T-helper 1 cell treated with Interleukin-12 subunit alpha and Interleukin-12 subunit beta and Interleukin-4 antibody, amounts not matched to agents 30 ng/mL and 1 ng/mL, for 36 hours (primary cell): ENCODE results near the gene FOXD4L6. TPM values are rescaled to one million over a fixed set of nuclear protein-coding genes. Genes with fewer than 3 reads are reported as not detected.
"Not testable (repeated sequence)": the region's sequence is repeated elsewhere in the genome, so short reads cannot be mapped to it uniquely, and the experiment has no call there.

ENCODE experiments used
- intact Hi-C: fragments of 100-400 bp; cut with micrococcal nuclease; formaldehyde crosslinking; loops from one replicate; pipeline ENCODE4 v1.15.1; 2024
- total RNA-seq: library from RNA; stranded (reverse); gene quantifications from 2 replicates; pipeline ENCODE4 v1.2.3, GENCODE V29; 2022

The FOXD4L6 gene
- total RNA-seq, 1 donor from 2014 or later = not detected

DNA sequence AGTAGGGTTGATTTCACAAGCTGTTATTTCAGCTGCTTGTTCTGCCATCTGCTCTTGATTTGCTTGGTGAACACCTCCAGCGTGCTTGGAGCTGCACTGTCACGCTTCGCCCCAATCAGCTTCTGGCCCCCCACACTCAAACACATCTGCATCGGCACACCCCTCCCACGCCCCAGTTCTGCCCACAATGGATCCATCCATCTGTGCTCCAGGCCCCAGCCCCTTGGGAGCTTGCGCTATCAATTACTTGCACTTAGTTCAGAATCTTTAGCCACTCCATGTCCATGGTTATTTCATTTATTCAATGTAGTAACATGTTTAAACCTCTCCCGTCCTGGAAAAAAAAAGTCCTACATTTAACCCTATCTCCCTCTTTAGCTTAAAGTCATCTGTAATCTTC is 28.0 kb downstream of the FOXD4L6 start:
- intact Hi-C loops = not testable (repeated sequence)

DNA sequence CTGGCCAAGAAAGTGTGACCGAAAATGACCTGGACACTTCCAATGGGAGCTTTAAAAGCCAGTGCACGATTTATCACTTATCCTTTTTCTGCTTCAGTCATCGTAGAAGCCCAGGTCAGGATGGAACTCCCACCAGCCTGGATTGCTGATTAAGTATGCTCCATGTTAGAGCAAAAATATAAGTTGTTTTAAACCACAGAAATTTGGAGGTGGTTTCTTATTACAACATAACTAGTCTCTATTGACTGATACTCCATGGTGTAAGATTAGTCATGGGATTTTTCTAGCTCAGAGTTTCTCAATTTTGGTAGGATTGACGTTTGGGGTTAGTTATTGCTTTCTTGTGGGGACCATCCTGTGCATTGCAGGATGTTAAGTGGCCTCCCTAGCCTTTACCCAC is 29.7 kb downstream of the FOXD4L6 start:
- intact Hi-C loops = not testable (repeated sequence)

DNA sequence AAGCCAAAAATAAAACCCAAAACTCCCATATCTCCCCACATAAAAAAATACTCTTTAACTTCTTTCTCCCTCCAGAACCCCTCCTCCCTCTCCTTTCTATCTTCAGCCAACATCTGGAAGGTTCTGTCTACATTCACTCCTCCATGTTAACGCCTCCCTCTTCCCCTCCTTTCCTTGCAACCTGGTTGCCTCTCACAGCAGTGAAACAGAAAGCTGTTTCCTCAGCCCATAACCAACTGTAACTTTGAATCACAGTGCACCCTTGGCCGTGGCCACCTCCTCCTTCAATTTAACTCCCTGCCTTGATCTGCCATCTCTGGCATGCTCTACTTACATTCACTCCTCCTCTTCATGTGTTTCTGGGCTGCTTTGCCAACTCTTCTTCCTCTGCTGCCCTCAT is 33.4 kb downstream of the FOXD4L6 start:
- intact Hi-C loops = not testable (repeated sequence)

DNA sequence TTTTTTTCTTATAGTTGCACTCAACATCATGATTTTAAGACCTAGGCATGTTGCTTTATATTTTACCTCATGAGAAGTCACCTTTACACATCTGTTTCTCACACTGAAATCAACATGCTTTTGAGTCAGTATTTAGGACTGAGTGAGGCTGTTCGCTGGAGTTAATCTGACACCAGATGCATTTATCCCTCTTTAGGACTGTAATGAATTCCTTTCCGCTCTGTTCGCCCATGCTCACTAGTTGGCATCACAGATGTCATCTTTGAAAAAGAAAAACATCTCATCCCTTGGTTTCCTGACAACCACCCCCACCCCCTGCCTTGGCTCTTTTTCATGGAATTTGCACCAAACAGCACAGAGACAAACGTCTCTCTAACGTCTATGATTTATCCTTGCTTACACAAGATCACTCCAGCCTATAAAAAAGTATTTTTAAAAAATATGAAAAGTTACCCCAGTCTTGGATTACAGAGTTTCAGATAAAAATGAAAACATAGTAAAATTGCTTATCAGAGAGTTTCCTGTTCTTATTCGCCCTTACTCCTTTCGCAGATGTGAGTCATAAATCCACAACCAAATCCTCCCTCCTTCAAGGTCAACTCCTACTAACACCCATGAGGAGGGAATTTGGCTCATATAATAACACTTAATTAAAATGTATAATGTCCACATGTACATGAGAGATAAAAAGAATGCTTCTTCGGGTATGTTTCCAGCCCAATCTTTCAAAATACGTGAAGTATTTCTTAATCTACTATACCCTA is 34.3 kb downstream of the FOXD4L6 start:
- intact Hi-C loops = not testable (repeated sequence)

DNA sequence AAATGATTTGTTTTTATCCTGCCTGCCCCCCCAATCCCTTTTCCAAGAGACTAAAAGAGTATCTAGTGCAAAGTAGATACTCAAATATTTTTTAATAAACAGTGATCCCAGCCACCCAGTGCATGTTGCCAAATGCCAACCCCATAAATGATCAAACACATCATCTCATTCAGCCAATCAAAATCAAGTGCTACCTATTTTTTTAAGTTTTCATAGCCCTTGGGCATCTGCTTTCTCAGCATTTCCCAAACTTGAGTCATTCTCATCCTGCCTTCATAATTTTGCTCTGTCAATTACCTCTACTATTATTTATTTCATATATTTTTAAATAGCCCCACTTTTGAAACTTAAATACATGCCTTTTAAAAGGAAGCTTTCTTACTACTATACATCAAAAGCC is 37.6 kb downstream of the FOXD4L6 start:
- intact Hi-C loops = not testable (repeated sequence)

DNA sequence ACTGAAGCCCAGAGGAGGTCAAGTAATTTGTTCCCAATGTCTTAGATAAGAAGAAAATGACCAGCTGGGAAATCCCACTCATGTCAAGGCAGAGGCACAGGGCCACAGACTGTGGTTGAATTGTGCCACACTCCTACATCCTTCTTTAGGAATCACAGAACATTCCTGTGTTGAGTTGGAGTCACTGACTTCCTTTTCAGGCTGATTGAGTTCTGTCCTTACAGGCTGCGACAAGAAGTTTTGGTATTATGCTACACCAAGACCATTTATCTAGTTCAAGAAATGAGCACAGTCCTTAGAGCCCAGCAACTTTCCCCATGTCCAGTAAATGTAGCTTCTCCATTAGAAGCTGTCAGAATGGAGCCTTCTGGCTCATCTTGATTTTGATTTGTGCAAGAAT is 38.1 kb downstream of the FOXD4L6 start:
- intact Hi-C loops = not testable (repeated sequence)

DNA sequence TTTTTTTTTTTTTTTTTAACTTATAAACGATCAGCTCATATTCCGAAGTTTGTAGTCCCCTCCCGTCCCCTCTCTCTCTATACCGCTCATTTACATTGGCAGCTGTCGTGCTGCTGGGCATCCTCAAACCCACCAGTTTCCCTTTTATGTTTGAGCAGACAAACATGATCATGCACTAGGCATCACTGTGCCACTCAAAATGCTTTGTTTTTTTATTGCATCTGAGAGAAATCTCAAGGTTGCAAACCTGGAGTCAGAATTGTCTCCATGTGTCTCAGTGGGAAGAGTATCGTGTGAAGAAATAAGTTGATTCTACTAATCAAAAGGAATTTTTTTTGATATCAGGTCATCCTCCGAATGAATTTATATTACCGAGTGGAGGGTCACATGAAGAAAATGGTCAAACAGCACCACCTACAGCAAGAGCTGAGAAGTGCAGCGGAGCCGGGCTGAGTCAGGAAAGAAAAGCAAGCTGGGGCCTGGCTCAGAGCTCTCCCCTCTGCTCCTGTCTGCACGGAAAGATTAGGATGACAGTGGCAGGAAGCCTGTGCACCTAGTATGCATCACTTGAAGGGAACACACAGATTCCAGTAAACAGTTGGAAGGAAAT is 39.9 kb downstream of the FOXD4L6 start:
- intact Hi-C loops = not testable (repeated sequence)

DNA sequence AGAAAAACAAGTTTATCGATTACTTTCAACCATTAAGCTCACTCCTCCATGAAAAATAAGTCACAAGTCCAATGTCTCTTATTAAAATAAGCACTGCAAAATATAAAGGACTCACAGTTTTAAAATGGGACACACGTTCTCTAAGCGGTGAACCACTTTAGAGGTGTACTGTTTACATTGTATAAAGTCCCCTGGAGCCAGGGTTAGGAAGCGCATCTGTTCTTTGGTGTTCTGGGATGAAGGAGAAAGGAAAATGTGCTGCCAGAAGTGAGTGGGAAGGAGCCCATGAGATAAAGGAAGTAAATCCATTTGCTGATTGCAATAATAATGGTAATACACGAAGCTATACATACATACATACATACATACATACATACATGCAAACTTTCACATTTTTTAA is 40.6 kb downstream of the FOXD4L6 start:
- intact Hi-C loops = not testable (repeated sequence)

DNA sequence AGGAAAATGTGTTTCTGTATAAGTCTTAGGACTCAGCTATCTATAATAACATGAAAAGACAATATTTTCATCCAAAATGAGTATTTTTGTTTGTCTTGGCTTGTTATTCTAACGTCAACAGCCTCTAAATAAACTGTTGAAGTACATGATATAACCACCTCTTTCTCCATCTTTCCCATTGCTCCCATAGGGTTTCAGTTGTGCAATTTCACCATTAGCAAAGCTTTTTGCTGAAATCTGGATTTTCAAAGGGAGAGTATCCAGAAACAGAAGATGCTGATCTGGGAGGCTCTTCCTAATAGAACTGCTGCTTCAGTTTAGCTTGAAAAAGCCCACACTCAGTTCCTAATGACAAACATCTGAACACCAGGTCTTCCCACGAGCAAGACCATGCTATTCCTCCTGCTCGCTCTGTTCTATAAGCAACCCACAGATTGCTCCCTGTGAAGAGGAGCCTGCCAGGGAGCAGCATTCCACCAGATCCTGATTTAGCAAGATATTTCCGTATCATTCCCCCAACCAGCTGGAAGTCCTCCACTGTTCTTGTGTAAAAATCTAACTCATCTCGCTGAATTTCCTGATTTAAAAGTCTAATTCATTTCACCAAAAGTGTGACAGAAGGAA is 41.2 kb downstream of the FOXD4L6 start:
- intact Hi-C loops = not testable (repeated sequence)

DNA sequence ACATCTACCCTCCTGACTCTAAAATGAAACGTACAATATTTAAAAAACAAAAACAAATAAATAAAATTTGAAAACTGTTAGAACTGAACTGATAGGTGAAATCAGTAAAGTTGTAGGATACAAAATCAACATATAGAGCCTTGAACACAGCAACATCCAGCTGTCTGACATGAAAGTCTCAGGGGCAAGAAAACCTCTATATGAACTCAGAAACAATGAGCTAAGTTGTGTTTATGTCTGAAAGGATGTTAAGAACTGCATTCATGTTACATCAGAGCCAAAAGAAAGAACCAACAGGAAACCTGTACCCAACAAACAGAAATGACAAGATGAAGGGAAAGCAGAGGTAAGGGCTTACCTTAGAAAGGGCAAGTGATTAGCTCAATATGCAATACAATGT is 41.8 kb downstream of the FOXD4L6 start:
- intact Hi-C loops = not testable (repeated sequence)

DNA sequence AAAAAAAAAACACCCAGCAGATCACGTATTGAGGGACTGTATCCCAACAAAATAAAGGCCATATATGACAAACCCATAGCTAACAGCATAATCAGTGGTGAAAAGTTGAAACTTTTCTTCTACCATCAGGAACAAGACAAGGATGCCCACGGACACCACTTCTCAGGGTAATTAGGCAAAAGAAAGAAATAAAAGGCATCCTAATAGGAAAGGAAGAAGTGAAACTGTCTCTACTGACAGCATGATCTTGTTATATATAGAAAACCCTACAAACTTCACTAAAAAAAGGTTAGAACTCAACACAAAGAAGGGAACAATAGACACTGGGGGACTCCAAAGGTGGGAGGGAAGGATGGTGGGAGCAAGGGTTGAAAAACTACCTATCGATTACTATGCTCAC is 42.3 kb downstream of the FOXD4L6 start:
- intact Hi-C loops = not testable (repeated sequence)

DNA sequence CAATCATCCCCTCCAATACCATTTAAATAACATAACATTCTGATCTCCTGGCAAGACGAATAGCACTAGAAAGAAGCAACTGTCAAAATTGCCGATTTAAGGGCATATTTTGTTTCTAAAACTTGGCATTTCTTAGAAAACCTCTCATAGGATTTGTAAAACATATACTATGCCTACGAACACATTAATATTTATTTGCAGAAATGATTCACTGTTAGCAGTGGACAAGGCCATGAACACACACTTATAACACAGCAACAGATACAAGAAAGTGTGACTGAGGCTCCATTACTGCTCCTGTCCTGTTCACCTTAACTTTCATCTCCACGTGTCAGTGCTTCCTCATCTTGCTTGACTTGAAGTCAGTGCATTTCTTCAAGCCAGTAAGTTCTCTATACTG is 46.1 kb downstream of the FOXD4L6 start:
- intact Hi-C loops = not testable (repeated sequence)

DNA sequence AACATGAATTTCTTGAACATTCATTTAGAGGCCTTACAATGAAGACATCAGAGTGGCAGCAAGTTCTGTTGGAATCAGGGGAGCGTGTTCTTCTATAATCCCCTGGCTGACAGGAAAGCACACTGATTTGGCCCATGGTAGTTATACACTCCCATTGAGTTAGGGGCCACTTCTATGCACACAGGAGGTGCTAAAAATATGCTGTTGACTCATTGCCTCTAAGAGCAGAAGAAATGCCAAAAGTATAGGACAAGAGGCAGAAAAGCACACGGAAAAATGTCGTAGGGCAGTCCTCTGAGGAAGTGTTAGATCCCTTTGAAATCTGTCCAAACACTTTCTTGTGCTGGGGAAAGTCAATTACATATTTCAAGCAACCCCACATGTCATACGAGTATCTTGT is 49.0 kb downstream of the FOXD4L6 start:
- intact Hi-C loops = not testable (repeated sequence)

DNA sequence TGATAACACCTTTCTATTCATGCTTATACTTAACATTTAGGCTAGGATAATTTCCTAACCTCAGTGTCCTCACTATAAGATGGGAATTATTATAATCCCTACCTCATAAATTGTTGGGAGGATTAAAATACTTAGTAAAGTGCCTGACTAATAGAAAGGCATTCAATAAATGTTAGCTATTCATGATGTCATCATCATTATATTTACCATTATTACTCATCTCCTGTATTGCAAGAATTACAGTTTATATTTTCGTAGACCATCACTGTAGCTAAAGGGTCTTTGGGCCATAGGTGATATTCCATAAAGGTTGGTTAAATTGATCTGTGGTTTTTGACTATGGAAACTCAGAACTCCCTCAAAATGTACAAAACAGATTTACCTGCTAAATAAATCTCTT is 50.9 kb downstream of the FOXD4L6 start:
- intact Hi-C loops = not testable (repeated sequence)

Other genes with a start within 250 kb of the FOXD4L6 start
- gene ZNG1F, start 60.6 kb upstream of the FOXD4L6 start, total RNA-seq = 6.2 and 7.6 TPM in 2 replicates